K562 (cell line): Measurements from ENCODE around the gene BEND6. TPM values are rescaled to one million over a fixed set of nuclear protein-coding genes. Genes with fewer than 3 reads are reported as not detected.
A peak's percentile ranks its signal among the peaks of the same experiment; 100 is the strongest.

Experiments used
- ATAC-seq: fragments of 200-7000 bp; cut with Tn5 transposase; 3 replicates; pipeline ENCODE4 v1.9.1; 2020; ENCODE audit warnings: moderate library complexity
- BruUV-seq: library from RNA; stranded (reverse); fragments of 400-500 nt; replicated peaks from 2 replicates; lab custom pipeline; 2021; lab: Mats Ljungman, UMichigan
- CTCF ChIA-PET: fragments of 300-600 bp; formaldehyde crosslinking; extraction: SDS; loops from one replicate; lab custom pipeline; 2021; ENCODE audit warnings: low intra/inter-chr PET ratio; lab: Yijun Ruan, JAX
- POLR2A ChIA-PET: fragments of 300-600, 350-650 bp; sonication (Branson Sonifier 250); formaldehyde crosslinking; extraction: SDS; loops from one replicate; lab custom pipeline; 2021; ENCODE audit warnings: antibody characterized with exemption, inconsistent platforms; lab: Yijun Ruan, JAX
- DNase-seq, 4 experiments: peaks; one replicate each; pipeline versions ENCODE4 v3.0.0 to v3.0.0-alpha.2; 2011 to 2018; ENCODE audit warnings: low spot score in 3 of 4, mixed read lengths in 3 of 4; ENCODE audit errors: extremely low read depth in 1 of 4
- FAIRE-seq: peaks from 2 replicates; lab custom pipeline; 2011; peaks lifted over from hg19 to GRCh38; lab: Jason Lieb, UNC
- H2AFZ ChIP-seq: 2 replicates; pipeline ENCODE4 v1.6.0; 2011; ENCODE audit warnings: low read depth, low read length, control low read depth, inconsistent platforms
- H3K27ac ChIP-seq: fragments of 200-600 bp; 3 replicates; pipeline ENCODE4 v1.8.0; 2011; ENCODE audit warnings: low read depth, mild to moderate bottlenecking, control low read depth, inconsistent platforms, low read length, moderate library complexity, mixed read lengths; ENCODE audit errors: extremely low read depth
- H3K27me3 ChIP-seq, 2 experiments: fragments of 300-600 bp in 1 of 2; 2 replicates in 1 of 2; 3 replicates in 1 of 2; pipeline versions ENCODE4 v1.6.0 to v1.8.0; 2011; ENCODE audit warnings: inconsistent platforms in 2 of 2, low read length in 2 of 2, mild to moderate bottlenecking in 1 of 2, mixed read lengths in 1 of 2, moderate library complexity in 1 of 2; ENCODE audit not compliant: control insufficient read depth in 2 of 2, insufficient read depth in 2 of 2
- H3K36me3 ChIP-seq: fragments of 300-600 bp; 3 replicates; pipeline ENCODE4 v1.8.0; 2011; ENCODE audit warnings: mild to moderate bottlenecking, low read length, inconsistent platforms; ENCODE audit not compliant: control insufficient read depth, insufficient read depth
- H3K4me1 ChIP-seq, 2 experiments: fragments of 200-600 bp in 1 of 2; replicated peaks in 1 of 2; 2 replicates in 1 of 2; 3 replicates in 1 of 2; pipeline versions ENCODE4 v1.5.1 to v1.8.0; 2011; ENCODE audit warnings: inconsistent platforms in 2 of 2, low read length in 2 of 2, mild to moderate bottlenecking in 1 of 2, mixed read lengths in 1 of 2, moderate library complexity in 1 of 2; ENCODE audit not compliant: control insufficient read depth in 2 of 2, insufficient read depth in 2 of 2
- H3K4me2 ChIP-seq: 2 replicates; pipeline ENCODE4 v1.6.1; 2011; ENCODE audit warnings: low read length, control low read depth, inconsistent platforms, mixed read lengths; ENCODE audit not compliant: insufficient read depth
- H3K4me3 ChIP-seq: fragments of 200-600 bp; sonication (generic), shearing (Covaris generic); 2 replicates; pipeline ENCODE4 v1.5.1; 2016; ENCODE audit warnings: control low read depth, inconsistent platforms
- H3K79me2 ChIP-seq: fragments of 200-600 bp; 3 replicates; pipeline ENCODE4 v1.8.0; 2011; ENCODE audit warnings: low read length, inconsistent platforms; ENCODE audit not compliant: control insufficient read depth, insufficient read depth
- H3K9ac ChIP-seq, 2 experiments: 2 replicates each; pipeline versions ENCODE4 v1.6.0 to v1.6.1; 2011; ENCODE audit warnings: low read depth in 2 of 2, low read length in 2 of 2, control low read depth in 1 of 2, inconsistent platforms in 1 of 2, mild to moderate bottlenecking in 1 of 2, mixed read lengths in 1 of 2; ENCODE audit not compliant: insufficient read depth in 1 of 2
- H3K9me1 ChIP-seq: one replicate; pipeline ENCODE4 v1.6.0; 2011; ENCODE audit warnings: inconsistent platforms, mild to moderate bottlenecking, low read length, moderate library complexity; ENCODE audit not compliant: control insufficient read depth, insufficient read depth
- H3K9me3 ChIP-seq: replicated peaks from 2 replicates; pipeline ENCODE4 v1.5.1; 2011; ENCODE audit warnings: low read depth, low read length, inconsistent platforms; ENCODE audit not compliant: control insufficient read depth, insufficient read depth
- H4K20me1 ChIP-seq: replicated peaks from 2 replicates; pipeline ENCODE4 v1.6.1; 2011; ENCODE audit warnings: low read length, inconsistent platforms, mixed read lengths; ENCODE audit not compliant: control insufficient read depth, insufficient read depth
- CTCFL ChIP-seq: IDR thresholded peaks from 2 replicates; pipeline ENCODE4 v1.6.1; 2011; ENCODE audit warnings: borderline replicate concordance, low read depth, mild to moderate bottlenecking, moderate library complexity, low read length; ENCODE audit not compliant: insufficient read depth, poor library complexity, severe bottlenecking
- GATA2 ChIP-seq: sonication (generic); formaldehyde crosslinking; IDR thresholded peaks from 2 replicates; pipeline ENCODE4 v1.4.0; 2020; ENCODE audit warnings: mild to moderate bottlenecking, missing genetic modification reagents
- MIER1 ChIP-seq: fragments of 450-650 bp; IDR thresholded peaks from 2 replicates; pipeline ENCODE4 v1.6.1; 2016; ENCODE audit warnings: antibody characterized with exemption, mild to moderate bottlenecking, low read depth
- POLR3A ChIP-seq: IDR thresholded peaks from 2 replicates; pipeline ENCODE4 v1.6.1; 2011; ENCODE audit warnings: borderline replicate concordance, mild to moderate bottlenecking, moderate library complexity; ENCODE audit not compliant: insufficient read length, insufficient read depth; ENCODE audit errors: extremely low read depth
- SNAPC5 ChIP-seq: fragments of 250-450 bp; sonication (Bioruptor Pico); IDR thresholded peaks from 2 replicates; pipeline ENCODE4 v1.8.0; 2021; ENCODE audit warnings: moderate library complexity, mild to moderate bottlenecking, inconsistent platforms
- STAG1 ChIP-seq: sonication (generic); formaldehyde crosslinking; IDR thresholded peaks from 2 replicates; pipeline ENCODE4 v1.5.0; 2020; ENCODE audit warnings: missing genetic modification reagents, borderline replicate concordance
- TRIM24 ChIP-seq, 2 experiments: fragments of 450-650 bp; IDR thresholded peaks; 2 replicates each; pipeline ENCODE4 v1.6.1; 2016
- U2AF2 ChIP-seq: fragments of 200-400 bp; formaldehyde crosslinking; optimal IDR thresholded peaks from 2 replicates; pipeline ENCODE3; 2017; ENCODE audit warnings: low read depth, mild to moderate bottlenecking, low read length
- ZFP30 ChIP-seq: fragments of 250-450 bp; sonication (Bioruptor Pico); IDR thresholded peaks from 2 replicates; pipeline ENCODE4 v1.8.0; 2022; ENCODE audit warnings: moderate library complexity, mild to moderate bottlenecking, inconsistent platforms, borderline replicate concordance
- WGBS: fragments of 100-300 bp; shearing (Covaris generic); methylation state at CpG from one replicate; pipeline ENCODE4 v1.1.6; 2016; ENCODE audit warnings: low coverage, mixed read lengths; ENCODE audit not compliant: insufficient coverage; ENCODE audit errors: missing lambda C conversion rate; 5-methylcytosine and 5-hydroxymethylcytosine counted together
- in situ Hi-C: fragments of 300-500 bp; cut with MboI; formaldehyde crosslinking; loops from 4 replicates; pipeline ENCODE4 v1.15.0; 2018; ENCODE audit warnings: inconsistent platforms, mixed read lengths
- intact Hi-C: fragments of 100-400 bp; cut with micrococcal nuclease; formaldehyde crosslinking; loops from 2 replicates; pipeline ENCODE4 v1.14.2; 2022
- polyA plus RNA-seq, 8 experiments: library from polyadenylated mRNA; depleted of rRNA in 4 of 8; stranded (reverse) in 5 of 8; unstranded in 3 of 8; fragments of >200 nt; fragmentation: Nextera tagmentation in 2 of 8; fragmentation: Illumina TruSeq in 1 of 8; extraction: Ambion mirVana in 2 of 8; extraction: Trizol in 1 of 8; gene quantifications; 2 replicates each; pipeline versions ENCODE4 v1.2.1 to v1.2.3, GENCODE V29; 2011 to 2014; ENCODE audit warnings: inconsistent platforms in 1 of 8, missing spikeins in 1 of 8
- total RNA-seq, 7 experiments: library from RNA; depleted of rRNA in 6 of 7; stranded (reverse); fragments of >200 nt in 6 of 7; fragmentation: Illumina TruSeq in 2 of 7; extraction: Trizol in 2 of 7; gene quantifications; 2 replicates each; pipeline versions ENCODE4 v1.2.1 to v1.2.3, GENCODE V29; 2011 to 2021; ENCODE audit warnings: low replicate concordance in 1 of 7
- TF ChIP-seq, protein P1 (sequence below): fragments of 450-650 bp; IDR thresholded peaks from 2 replicates; pipeline ENCODE4 v1.6.1; 2016; ENCODE audit warnings: borderline replicate concordance

Gene BEND6
- total and polyA plus RNA-seq, 9 of the 15 experiments (the other 6 are each of a cell fraction or from before 2014, with no cell fraction given): 0.37 to 4.0 (median 1.1) TPM

- BruUV-seq: no TSS peak
- Histone ChIP-seq H3K27ac (no peak overlapping the region), H3K27me3 (no peaks in the 10 kb centered on the region), H3K9ac (no peak overlapping the region), H3K79me2 (no peaks in the 10 kb centered on the region), H3K36me3 (no peaks in the 10 kb centered on the region), H3K4me3 (no peak overlapping the region), H3K9me3 (no peaks in the 10 kb centered on the region), H2AFZ (peak overlapping the region; percentile 20; the same call in 1 of the 2 replicates), H3K4me1 (no peaks in the 10 kb centered on the region), H3K4me2 (no peak overlapping the region), H4K20me1 (no peaks in the 10 kb centered on the region), H3K9me1 (no peaks in the 10 kb centered on the region)
- ATAC-seq (no peak), DNase-seq (no peak), FAIRE-seq (no peak)
- ChIA-PET POLR2A (interaction anchor here (0.9 kb wide), 1 partner anchor 16 kb away, joined by 3 read pairs; no protein-coding TSS in a partner anchor), CTCF (no interaction called here)
- in situ Hi-C loops (no loop called here), intact Hi-C loops (no loop called here)
- no peak for TF ChIP-seq U2AF2
- TF ChIP-seq STAG1: no peak
- no peak for TF ChIP-seq GATA2 (CRISPR knock-in tag)
- TF ChIP-seq SNAPC5 (CRISPR knock-in tag): no peak
- TF ChIP-seq ZFP30 (CRISPR knock-in tag): no peak
- TF ChIP-seq POLR3A: no peak
- TF ChIP-seq, protein P1, sequence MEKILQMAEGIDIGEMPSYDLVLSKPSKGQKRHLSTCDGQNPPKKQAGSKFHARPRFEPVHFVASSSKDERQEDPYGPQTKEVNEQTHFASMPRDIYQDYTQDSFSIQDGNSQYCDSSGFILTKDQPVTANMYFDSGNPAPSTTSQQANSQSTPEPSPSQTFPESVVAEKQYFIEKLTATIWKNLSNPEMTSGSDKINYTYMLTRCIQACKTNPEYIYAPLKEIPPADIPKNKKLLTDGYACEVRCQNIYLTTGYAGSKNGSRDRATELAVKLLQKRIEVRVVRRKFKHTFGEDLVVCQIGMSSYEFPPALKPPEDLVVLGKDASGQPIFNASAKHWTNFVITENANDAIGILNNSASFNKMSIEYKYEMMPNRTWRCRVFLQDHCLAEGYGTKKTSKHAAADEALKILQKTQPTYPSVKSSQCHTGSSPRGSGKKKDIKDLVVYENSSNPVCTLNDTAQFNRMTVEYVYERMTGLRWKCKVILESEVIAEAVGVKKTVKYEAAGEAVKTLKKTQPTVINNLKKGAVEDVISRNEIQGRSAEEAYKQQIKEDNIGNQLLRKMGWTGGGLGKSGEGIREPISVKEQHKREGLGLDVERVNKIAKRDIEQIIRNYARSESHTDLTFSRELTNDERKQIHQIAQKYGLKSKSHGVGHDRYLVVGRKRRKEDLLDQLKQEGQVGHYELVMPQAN: no peak
- no peak for TF ChIP-seq TRIM24 (IDR thresholded peaks at IDR 0.05)
- TF ChIP-seq CTCFL: no peak
- no peak for TF ChIP-seq MIER1
- 58% methylated on average over 2 of the region's 2 CpGs for WGBS
These were observed 30.0 kb downstream of the BEND6 start for GRCh38 chr6:56984884-56985283.
